Hepatocyte (in vitro differentiated cells): ENCODE results near the gene MSI2. TPM values are rescaled to one million over a fixed set of nuclear protein-coding genes. Genes with fewer than 3 reads are reported as not detected.

Experiments
- DNase-seq: peaks from one replicate; pipeline ENCODE4 v3.0.0-alpha.2; 2016; ENCODE audit warnings: low spot score
- H2AFZ ChIP-seq: fragments of 200-600 bp; sonication (generic); 2 replicates; pipeline ENCODE4 v1.6.0; 2016; ENCODE audit warnings: antibody characterized with exemption, mild to moderate bottlenecking
- H3K27ac ChIP-seq: fragments of 200-600 bp; sonication (generic); 2 replicates; pipeline ENCODE4 v1.5.1; 2016; ENCODE audit warnings: mild to moderate bottlenecking
- H3K27me3 ChIP-seq: fragments of 200-600 bp; sonication (generic); 2 replicates; pipeline ENCODE4 v1.6.1; 2016
- H3K36me3 ChIP-seq: fragments of 200-600 bp; sonication (generic); replicated peaks from 2 replicates; pipeline ENCODE4 v1.5.1; 2016; ENCODE audit warnings: low read depth; ENCODE audit not compliant: insufficient read depth
- H3K4me1 ChIP-seq: fragments of 200-600 bp; sonication (generic); 2 replicates; pipeline ENCODE4 v1.5.1; 2016; ENCODE audit warnings: mild to moderate bottlenecking, moderate library complexity; ENCODE audit not compliant: insufficient read depth
- H3K4me2 ChIP-seq: fragments of 200-600 bp; sonication (generic); 2 replicates; pipeline ENCODE4 v1.6.0; 2016
- H3K4me3 ChIP-seq: fragments of 200-600 bp; sonication (generic); 2 replicates; pipeline ENCODE4 v1.5.1; 2016; ENCODE audit warnings: mild to moderate bottlenecking
- H3K79me2 ChIP-seq: fragments of 200-600 bp; sonication (generic); 2 replicates; pipeline ENCODE4 v1.6.0; 2017; ENCODE audit warnings: mild to moderate bottlenecking
- H3K9me2 ChIP-seq: fragments of 200-600 bp; sonication (generic); replicated peaks from 2 replicates; pipeline ENCODE4 v1.6.0; 2017; ENCODE audit warnings: mild to moderate bottlenecking; ENCODE audit not compliant: insufficient read depth
- H3K9me3 ChIP-seq: fragments of 200-600 bp; sonication (generic); 2 replicates; pipeline ENCODE4 v1.5.1; 2016; ENCODE audit warnings: low read depth, mild to moderate bottlenecking
- H4K20me1 ChIP-seq: fragments of 200-600 bp; sonication (generic); 2 replicates; pipeline ENCODE4 v1.6.0; 2016; ENCODE audit warnings: mild to moderate bottlenecking; ENCODE audit not compliant: insufficient read depth, poor library complexity, severe bottlenecking
- EZH2 ChIP-seq: fragments of 200-600 bp; sonication (generic); IDR thresholded peaks from 2 replicates; pipeline ENCODE4 v1.6.1; 2016; ENCODE audit warnings: antibody characterized with exemption, mild to moderate bottlenecking, borderline replicate concordance
- EZH2phosphoT487 ChIP-seq: fragments of 200-600 bp; sonication (generic); IDR thresholded peaks from one replicate; pipeline ENCODE4 v1.6.1; 2018; ENCODE audit warnings: antibody characterized with exemption, mild to moderate bottlenecking, low read depth, moderate library complexity; ENCODE audit not compliant: unreplicated experiment, severe bottlenecking
- WGBS: methylation state at CpG from one replicate; pipeline ENCODE4 v1.1.6; 2016; ENCODE audit warnings: low lambda C conversion rate; ENCODE audit errors: missing lambda C conversion rate; 5-methylcytosine and 5-hydroxymethylcytosine counted together
- polyA plus RNA-seq: library from polyadenylated mRNA; unstranded; fragments of >200 nt; fragmentation: Nextera tagmentation; extraction: Ambion mirVana; gene quantifications from 2 replicates; pipeline ENCODE4 v1.2.1, GENCODE V29; 2016
- total RNA-seq: library from RNA; depleted of rRNA; stranded (reverse); fragments of >200 nt; gene quantifications from 2 replicates; pipeline ENCODE4 v1.2.3, GENCODE V29; 2014
- TF ChIP-seq, protein P1 (sequence below): fragments of 200-600 bp; sonication (generic); IDR thresholded peaks from 2 replicates; pipeline ENCODE4 v1.5.1; 2016; ENCODE audit warnings: antibody characterized with exemption, mild to moderate bottlenecking; ENCODE audit not compliant: poor library complexity

The MSI2 gene
- total and polyA plus RNA-seq, 2 experiments from 2014 or later = 16.1 to 60.6 TPM

DNA sequence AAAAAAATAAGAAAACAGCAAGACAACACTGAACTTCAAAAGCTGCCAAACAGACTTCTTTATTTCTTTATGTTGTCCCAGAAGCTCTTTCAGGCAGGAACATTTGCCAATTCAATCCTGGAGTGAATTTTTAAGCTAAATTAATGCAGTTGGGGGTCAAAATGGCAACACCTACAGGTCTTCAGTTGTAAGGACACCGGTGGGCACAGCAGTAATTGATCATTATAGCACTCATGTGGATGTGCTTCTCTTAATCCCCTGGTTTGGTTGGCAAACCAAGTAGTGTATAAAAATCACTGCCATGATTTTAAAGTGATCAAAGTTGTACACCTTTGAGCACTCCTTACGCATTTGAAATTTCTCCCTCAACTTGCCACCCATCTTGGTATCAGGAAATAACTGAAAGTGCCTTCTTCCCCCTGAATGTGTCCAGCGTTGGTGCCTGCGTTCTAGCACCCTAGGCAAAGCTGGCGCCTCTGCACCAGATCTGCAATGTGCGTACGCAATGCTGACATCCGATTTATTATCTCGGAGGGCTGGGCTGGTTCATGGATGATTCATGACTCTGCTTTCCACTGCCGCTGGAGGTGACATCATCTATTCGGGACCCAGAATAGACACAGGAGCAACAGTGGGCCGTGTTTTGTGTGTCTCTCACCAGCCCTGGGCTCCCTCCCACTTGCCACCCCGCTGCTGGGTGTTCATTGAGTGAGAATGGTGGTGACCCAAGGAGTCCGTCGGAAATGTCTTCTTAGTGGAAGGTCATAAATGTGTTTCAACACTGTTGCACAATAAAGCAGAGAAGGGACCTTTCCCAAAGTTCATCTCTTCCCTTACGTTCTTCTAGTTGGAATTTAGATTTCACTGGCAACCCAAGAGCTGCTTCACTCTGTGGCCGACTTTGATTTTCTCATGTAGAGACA lies 285.4 kb downstream of the MSI2 start:
- Histone ChIP-seq H4K20me1 (no peaks in the 10 kb centered on the region), H3K36me3 (no peaks in the 10 kb centered on the region), H3K4me3 (no peak overlapping the region), H3K27me3 (no peaks in the 10 kb centered on the region), H3K4me2 (peak overlapping the region; percentile 38), H3K9me2 (no peaks in the 10 kb centered on the region), H3K79me2 (peaks cover 32% of the 10 kb centered on the region), H3K4me1 (peaks cover 67% of the 10 kb centered on the region), H2AFZ (no peak overlapping the region), H3K27ac (peak overlapping the region; percentile 79), H3K9me3 (no peaks in the 10 kb centered on the region)
- 54% methylated on average over 17 of the region's 17 CpGs for WGBS
- TF ChIP-seq, protein P1, sequence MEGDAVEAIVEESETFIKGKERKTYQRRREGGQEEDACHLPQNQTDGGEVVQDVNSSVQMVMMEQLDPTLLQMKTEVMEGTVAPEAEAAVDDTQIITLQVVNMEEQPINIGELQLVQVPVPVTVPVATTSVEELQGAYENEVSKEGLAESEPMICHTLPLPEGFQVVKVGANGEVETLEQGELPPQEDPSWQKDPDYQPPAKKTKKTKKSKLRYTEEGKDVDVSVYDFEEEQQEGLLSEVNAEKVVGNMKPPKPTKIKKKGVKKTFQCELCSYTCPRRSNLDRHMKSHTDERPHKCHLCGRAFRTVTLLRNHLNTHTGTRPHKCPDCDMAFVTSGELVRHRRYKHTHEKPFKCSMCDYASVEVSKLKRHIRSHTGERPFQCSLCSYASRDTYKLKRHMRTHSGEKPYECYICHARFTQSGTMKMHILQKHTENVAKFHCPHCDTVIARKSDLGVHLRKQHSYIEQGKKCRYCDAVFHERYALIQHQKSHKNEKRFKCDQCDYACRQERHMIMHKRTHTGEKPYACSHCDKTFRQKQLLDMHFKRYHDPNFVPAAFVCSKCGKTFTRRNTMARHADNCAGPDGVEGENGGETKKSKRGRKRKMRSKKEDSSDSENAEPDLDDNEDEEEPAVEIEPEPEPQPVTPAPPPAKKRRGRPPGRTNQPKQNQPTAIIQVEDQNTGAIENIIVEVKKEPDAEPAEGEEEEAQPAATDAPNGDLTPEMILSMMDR = no peak
- TF ChIP-seq EZH2phosphoT487 = no peak
- no peak for TF ChIP-seq EZH2
- peak; percentile 81 for DNase-seq

DNA sequence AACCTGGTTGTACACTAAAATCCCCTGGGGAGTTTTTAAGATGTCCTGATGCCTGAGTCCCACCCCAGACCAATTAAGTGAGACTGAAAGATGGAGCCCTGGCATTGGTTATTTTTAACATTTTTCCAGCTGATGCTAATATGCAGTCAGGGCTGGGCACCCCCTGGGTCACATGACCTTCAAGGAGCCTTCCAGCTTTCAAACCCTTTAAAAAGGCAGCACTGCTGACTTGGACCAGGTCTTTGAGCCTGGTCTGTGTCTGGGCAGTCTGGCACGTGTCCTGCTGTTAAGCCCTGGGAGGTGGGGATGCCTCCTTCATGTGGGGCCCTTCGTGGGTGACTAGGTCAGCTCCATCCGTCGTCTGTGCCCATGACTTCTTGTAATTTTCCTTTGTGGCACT lies 286.2 kb downstream of the MSI2 start:
- H3K9me3 ChIP-seq = no peaks in the 10 kb centered on the region
- peaks cover 62% of the 10 kb centered on the region for H3K4me1 ChIP-seq
- H3K4me3 ChIP-seq = no peak overlapping the region
- TF ChIP-seq EZH2phosphoT487 (no peak), EZH2 (no peak)
- TF ChIP-seq, protein P1 = no peak
- no peaks in the 10 kb centered on the region for H3K9me2 ChIP-seq
- WGBS = 80% methylated on average over 4 of the region's 4 CpGs
- H2AFZ ChIP-seq = no peak overlapping the region
- H3K27ac ChIP-seq = peak overlapping the region; percentile 79
- H3K79me2 ChIP-seq = peaks cover 28% of the 10 kb centered on the region
- H3K36me3 ChIP-seq = no peaks in the 10 kb centered on the region
- H3K4me2 ChIP-seq = peak overlapping the region; percentile 38
- no peaks in the 10 kb centered on the region for H3K27me3 ChIP-seq
- H4K20me1 ChIP-seq = no peaks in the 10 kb centered on the region
- DNase-seq = no peak

DNA sequence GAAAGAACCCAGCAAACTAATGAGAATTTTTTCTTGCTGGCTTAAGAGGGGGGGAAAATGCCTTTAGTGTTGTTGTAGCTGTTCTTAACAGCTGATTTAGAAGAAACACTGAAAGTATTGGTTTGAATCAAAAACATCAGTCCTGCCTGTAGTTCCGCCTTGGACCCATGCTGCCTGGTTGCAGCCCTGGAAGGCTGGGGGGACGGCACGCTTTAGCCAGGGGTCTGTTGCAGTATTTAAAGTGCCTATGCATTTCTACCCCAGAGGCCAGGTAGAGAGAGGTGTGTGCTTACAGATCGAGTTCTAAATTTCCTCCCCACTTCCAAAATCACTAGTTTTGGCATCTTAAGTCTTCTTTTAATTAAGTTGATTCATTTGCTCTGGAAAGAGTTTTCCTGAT lies 286.9 kb downstream of the MSI2 start:
- DNase-seq = no peak
- H3K27ac ChIP-seq = no peak overlapping the region
- no peaks in the 10 kb centered on the region for H3K9me2 ChIP-seq
- H3K4me3 ChIP-seq = no peak overlapping the region
- no peaks in the 10 kb centered on the region for H3K36me3 ChIP-seq
- TF ChIP-seq, protein P1 = no peak
- TF ChIP-seq EZH2phosphoT487 (no peak), EZH2 (no peak)
- no peaks in the 10 kb centered on the region for H3K9me3 ChIP-seq
- H4K20me1 ChIP-seq = no peaks in the 10 kb centered on the region
- H3K4me2 ChIP-seq = no peak overlapping the region
- H3K79me2 ChIP-seq = peaks cover 32% of the 10 kb centered on the region
- WGBS = 84% methylated on average over 4 of the region's 4 CpGs
- H3K27me3 ChIP-seq = no peaks in the 10 kb centered on the region
- peaks cover 59% of the 10 kb centered on the region for H3K4me1 ChIP-seq
- no peak overlapping the region for H2AFZ ChIP-seq
